SK-N-SH (cell line): ENCODE results near the gene KLHDC10. TPM values are rescaled to one million over a fixed set of nuclear protein-coding genes. Genes with fewer than 3 reads are reported as not detected.

Source experiments
- CTCF ChIA-PET: fragments of 300-600, 350-600 bp; formaldehyde crosslinking; extraction: SDS; loops from one replicate; lab custom pipeline; 2021; lab: Yijun Ruan, JAX
- POLR2A ChIA-PET: fragments of 350-600 bp; sonication (Branson Sonifier 250); formaldehyde crosslinking; extraction: SDS; loops from one replicate; lab custom pipeline; 2020; ENCODE audit warnings: antibody characterized with exemption, inconsistent platforms; lab: Yijun Ruan, JAX
- DNase-seq: peaks from one replicate; pipeline ENCODE4 v3.0.0; 2012
- H2AFZ ChIP-seq: fragments of 200-600 bp; sonication (generic); 2 replicates; pipeline ENCODE4 v1.8.1; 2016; ENCODE audit warnings: antibody characterized with exemption, mild to moderate bottlenecking, low read depth
- H3F3A ChIP-seq: fragments of 200-600 bp; sonication (generic); replicated peaks from 2 replicates; pipeline ENCODE3; 2016; ENCODE audit warnings: antibody characterized with exemption, mild to moderate bottlenecking; ENCODE audit not compliant: insufficient read depth
- H3K27ac ChIP-seq, 2 experiments: fragments of 200-500 bp in 1 of 2; fragments of 200-600 bp in 1 of 2; sonication (Bioruptor generic) in 1 of 2; sonication (generic), shearing (Covaris generic) in 1 of 2; 2 replicates each; pipeline versions ENCODE4 v1.5.1 to v1.6.1; 2014 to 2016; ENCODE audit warnings: low read depth in 2 of 2, inconsistent platforms in 1 of 2, low read length in 1 of 2, mild to moderate bottlenecking in 1 of 2, mixed read lengths in 1 of 2
- H3K27me3 ChIP-seq: fragments of 200-600 bp; sonication (generic), shearing (Covaris generic); 2 replicates; pipeline ENCODE4 v1.6.1; 2016; ENCODE audit warnings: mixed run types; ENCODE audit not compliant: insufficient read depth
- H3K36me3 ChIP-seq, 2 experiments: fragments of 200-500 bp in 1 of 2; fragments of 200-600 bp in 1 of 2; sonication (Bioruptor generic) in 1 of 2; sonication (generic) in 1 of 2; replicated peaks in 1 of 2; 2 replicates each; pipeline versions ENCODE3 to v1.5.1; 2014 to 2016; ENCODE audit warnings: low read length in 1 of 2, mild to moderate bottlenecking in 1 of 2; ENCODE audit not compliant: insufficient read depth in 2 of 2, control insufficient read depth in 1 of 2
- H3K4me1 ChIP-seq, 2 experiments: fragments of 200-500 bp in 1 of 2; fragments of 200-600 bp in 1 of 2; sonication (Bioruptor generic) in 1 of 2; sonication (generic), shearing (Covaris generic) in 1 of 2; 2 replicates each; pipeline versions ENCODE4 v1.5.1 to v1.6.1; 2014 to 2016; ENCODE audit warnings: low read depth in 1 of 2, low read length in 1 of 2, mixed run types in 1 of 2; ENCODE audit not compliant: insufficient read depth in 2 of 2, control insufficient read depth in 1 of 2
- H3K4me2 ChIP-seq: fragments of 200-600 bp; sonication (generic), shearing (Covaris generic); 2 replicates; pipeline ENCODE4 v1.6.1; 2017; ENCODE audit warnings: mixed run types
- H3K4me3 ChIP-seq, 2 experiments: fragments of 200-500 bp in 1 of 2; fragments of 200-600 bp in 1 of 2; sonication (Bioruptor generic) in 1 of 2; sonication (generic), shearing (Covaris generic) in 1 of 2; 2 replicates each; pipeline versions ENCODE4 v1.5.1 to v1.8.1; 2014 to 2016; ENCODE audit warnings: low read depth in 2 of 2, inconsistent platforms in 1 of 2, low read length in 1 of 2, mild to moderate bottlenecking in 1 of 2, mixed read lengths in 1 of 2, moderate library complexity in 1 of 2
- H3K79me2 ChIP-seq: fragments of 200-600 bp; sonication (generic); 2 replicates; pipeline ENCODE4 v1.8.1; 2017; ENCODE audit warnings: mild to moderate bottlenecking; ENCODE audit not compliant: insufficient read depth
- H3K9ac ChIP-seq: fragments of 200-600 bp; sonication (generic); 2 replicates; pipeline ENCODE4 v1.6.1; 2017; ENCODE audit warnings: mixed run types
- H3K9me2 ChIP-seq: fragments of 200-600 bp; sonication (generic); 2 replicates; pipeline ENCODE4 v1.6.1; 2017; ENCODE audit warnings: mixed run types
- H3K9me3 ChIP-seq: fragments of 200-600 bp; sonication (generic); 2 replicates; pipeline ENCODE4 v1.6.1; 2017; ENCODE audit warnings: mixed run types, mild to moderate bottlenecking, moderate library complexity
- H4K20me1 ChIP-seq: fragments of 200-600 bp; sonication (generic); 2 replicates; pipeline ENCODE4 v1.6.1; 2017; ENCODE audit warnings: mild to moderate bottlenecking, mixed run types; ENCODE audit not compliant: insufficient read depth
- CHD2 ChIP-seq: fragments of 150-350 bp; IDR thresholded peaks from 2 replicates; pipeline ENCODE4 v1.6.1; 2018; ENCODE audit warnings: low read length; ENCODE audit not compliant: partially characterized antibody
- ELF1 ChIP-seq: IDR thresholded peaks from 2 replicates; pipeline ENCODE4 v1.4.0; 2012
- EP300 ChIP-seq, 2 experiments: IDR thresholded peaks; 2 replicates each; pipeline versions ENCODE4 v1.4.0 to v1.6.1; 2012; ENCODE audit warnings: borderline replicate concordance in 1 of 2, low read depth in 1 of 2, low read length in 1 of 2
- EZH2phosphoT487 ChIP-seq: fragments of 200-600 bp; sonication (generic); IDR thresholded peaks from 2 replicates; pipeline ENCODE4 v1.6.1; 2017; ENCODE audit warnings: low read depth, mixed run types, mild to moderate bottlenecking, antibody characterized with exemption, moderate library complexity, borderline replicate concordance
- FOSL2 ChIP-seq: IDR thresholded peaks from 2 replicates; pipeline ENCODE4 v1.4.0; 2012; ENCODE audit warnings: low read depth, mild to moderate bottlenecking, moderate library complexity, borderline replicate concordance
- FOXJ3 ChIP-seq: sonication (generic); formaldehyde crosslinking; IDR thresholded peaks from 2 replicates; pipeline ENCODE4 v1.5.1; 2020; ENCODE audit warnings: mild to moderate bottlenecking, missing genetic modification reagents
- FOXM1 ChIP-seq: IDR thresholded peaks from 2 replicates; pipeline ENCODE4 v1.4.0; 2012; ENCODE audit warnings: low read depth, mild to moderate bottlenecking
- GATA2 ChIP-seq: sonication (generic); formaldehyde crosslinking; IDR thresholded peaks from 2 replicates; pipeline ENCODE4 v1.5.0; 2020; ENCODE audit warnings: mild to moderate bottlenecking, missing genetic modification reagents
- JUND ChIP-seq: IDR thresholded peaks from 2 replicates; pipeline ENCODE4 v1.4.0; 2012
- NFIC ChIP-seq: IDR thresholded peaks from 2 replicates; pipeline ENCODE4 v1.4.0; 2012; ENCODE audit warnings: borderline replicate concordance
- RAD21 ChIP-seq: IDR thresholded peaks from 2 replicates; pipeline ENCODE4 v1.6.1; 2012; ENCODE audit warnings: mild to moderate bottlenecking, low read length
- RCOR1 ChIP-seq: fragments of 150-350 bp; IDR thresholded peaks from 2 replicates; pipeline ENCODE4 v1.6.1; 2017; ENCODE audit warnings: antibody characterized with exemption, low read length
- RXRA ChIP-seq: IDR thresholded peaks from 2 replicates; pipeline ENCODE4 v1.4.0; 2012; ENCODE audit warnings: low read depth, mild to moderate bottlenecking, borderline replicate concordance
- SIN3A ChIP-seq: IDR thresholded peaks from 2 replicates; pipeline ENCODE4 v1.6.1; 2012; ENCODE audit warnings: low read depth, mild to moderate bottlenecking, low read length, moderate library complexity, borderline replicate concordance
- TAF1 ChIP-seq: IDR thresholded peaks from 2 replicates; pipeline ENCODE4 v1.6.1; 2012; ENCODE audit warnings: low read depth, mild to moderate bottlenecking, low read length, moderate library complexity, borderline replicate concordance
- TCF12 ChIP-seq: IDR thresholded peaks from 2 replicates; pipeline ENCODE4 v1.4.0; 2012
- YY1 ChIP-seq: IDR thresholded peaks from 2 replicates; pipeline ENCODE4 v1.4.0; 2012; ENCODE audit warnings: low read depth, mild to moderate bottlenecking
- WGBS: methylation state at CpG from one replicate; pipeline ENCODE4 v1.1.6; 2017; ENCODE audit warnings: low lambda C conversion rate; 5-methylcytosine and 5-hydroxymethylcytosine counted together
- polyA plus RNA-seq, 3 experiments: library from polyadenylated mRNA; depleted of rRNA; stranded (reverse); fragments of >200 nt; gene quantifications; 2 replicates each; pipeline ENCODE4 v1.2.3, GENCODE V29; 2012
- TF ChIP-seq, protein P1 (sequence below): fragments of 200-600 bp; sonication (generic); IDR thresholded peaks from 2 replicates; pipeline ENCODE4 v1.6.1; 2017; ENCODE audit warnings: antibody characterized with exemption, mild to moderate bottlenecking, moderate library complexity
- TF ChIP-seq, protein P2 (sequence below): fragments of 150-350 bp; IDR thresholded peaks from 2 replicates; pipeline ENCODE4 v1.6.1; 2016; ENCODE audit warnings: mild to moderate bottlenecking, low read depth, low read length
- TF ChIP-seq, protein P3 (sequence below): IDR thresholded peaks from 2 replicates; pipeline ENCODE4 v1.4.0; 2012; ENCODE audit warnings: low read depth, borderline replicate concordance

Gene KLHDC10
- polyA plus RNA-seq, 1 of the 3 experiments (the other 2 are of a cell fraction): 15.9 TPM

GRCh38 chr7:130090745-130091532, 20.6 kb downstream of the KLHDC10 start (continued):
- TF ChIP-seq RCOR1 (no peak), EZH2phosphoT487 (no peak), RAD21 (no peak), NFIC (no peak), GATA2 (no peak)

DNA sequence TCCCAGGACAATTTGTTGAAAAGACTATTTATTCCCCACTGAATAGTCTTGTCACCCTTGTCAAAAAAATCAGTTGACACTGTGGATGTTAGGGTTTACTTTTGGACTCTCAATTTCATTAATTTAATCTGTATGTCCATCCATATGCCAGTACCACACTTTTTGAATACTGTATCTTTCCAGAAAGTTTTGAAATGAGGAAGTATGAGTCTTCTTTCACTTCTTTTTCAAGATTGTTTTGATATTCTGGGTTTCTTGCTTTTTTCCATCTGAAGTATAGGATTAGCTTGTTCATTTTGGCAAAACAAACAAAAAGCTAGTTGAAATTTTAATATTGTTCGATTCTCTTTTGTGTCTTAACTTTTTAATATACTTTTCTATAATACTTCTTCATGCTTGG, 21.7 kb downstream of the KLHDC10 start:
- Histone ChIP-seq H3K79me2 (peaks cover 61% of the 10 kb centered on the region), H3K27ac (no peak overlapping the region), H4K20me1 (peaks cover 37% of the 10 kb centered on the region), H3K4me1 (peaks cover 2 to 6% of the 10 kb centered on the region in 2 experiments; a peak in 2 of 4 replicates), H3F3A (peaks cover 12% of the 10 kb centered on the region), H3K4me3 (no peak overlapping the region), H3K36me3 (peaks cover 0 to 4% of the 10 kb centered on the region in 2 experiments), H3K9me2 (no peaks in the 10 kb centered on the region), H3K27me3 (no peaks in the 10 kb centered on the region), H3K4me2 (no peak overlapping the region), H3K9me3 (no peaks in the 10 kb centered on the region), H2AFZ (no peak overlapping the region), H3K9ac (no peak overlapping the region)
- no peak for DNase-seq
- ChIA-PET CTCF (interaction anchor here (1.3 to 1.4 kb wide), 2 partner anchors 20 to 630 kb away, joined by 3 to 5 read pairs; no protein-coding TSS in a partner anchor), POLR2A (no interaction called here)
- TF ChIP-seq FOXJ3: no peak
- no peak for TF ChIP-seq YY1
- TF ChIP-seq NFIC: no peak
- no peak for TF ChIP-seq CHD2
- TF ChIP-seq TAF1: no peak
- TF ChIP-seq FOXM1: no peak
- no peak for TF ChIP-seq FOSL2
- TF ChIP-seq, protein P1, sequence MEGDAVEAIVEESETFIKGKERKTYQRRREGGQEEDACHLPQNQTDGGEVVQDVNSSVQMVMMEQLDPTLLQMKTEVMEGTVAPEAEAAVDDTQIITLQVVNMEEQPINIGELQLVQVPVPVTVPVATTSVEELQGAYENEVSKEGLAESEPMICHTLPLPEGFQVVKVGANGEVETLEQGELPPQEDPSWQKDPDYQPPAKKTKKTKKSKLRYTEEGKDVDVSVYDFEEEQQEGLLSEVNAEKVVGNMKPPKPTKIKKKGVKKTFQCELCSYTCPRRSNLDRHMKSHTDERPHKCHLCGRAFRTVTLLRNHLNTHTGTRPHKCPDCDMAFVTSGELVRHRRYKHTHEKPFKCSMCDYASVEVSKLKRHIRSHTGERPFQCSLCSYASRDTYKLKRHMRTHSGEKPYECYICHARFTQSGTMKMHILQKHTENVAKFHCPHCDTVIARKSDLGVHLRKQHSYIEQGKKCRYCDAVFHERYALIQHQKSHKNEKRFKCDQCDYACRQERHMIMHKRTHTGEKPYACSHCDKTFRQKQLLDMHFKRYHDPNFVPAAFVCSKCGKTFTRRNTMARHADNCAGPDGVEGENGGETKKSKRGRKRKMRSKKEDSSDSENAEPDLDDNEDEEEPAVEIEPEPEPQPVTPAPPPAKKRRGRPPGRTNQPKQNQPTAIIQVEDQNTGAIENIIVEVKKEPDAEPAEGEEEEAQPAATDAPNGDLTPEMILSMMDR: no peak
- TF ChIP-seq TCF12: no peak
- no peak for TF ChIP-seq SIN3A
- 89% methylated on average over 1 of the region's 1 CpG for WGBS

DNA sequence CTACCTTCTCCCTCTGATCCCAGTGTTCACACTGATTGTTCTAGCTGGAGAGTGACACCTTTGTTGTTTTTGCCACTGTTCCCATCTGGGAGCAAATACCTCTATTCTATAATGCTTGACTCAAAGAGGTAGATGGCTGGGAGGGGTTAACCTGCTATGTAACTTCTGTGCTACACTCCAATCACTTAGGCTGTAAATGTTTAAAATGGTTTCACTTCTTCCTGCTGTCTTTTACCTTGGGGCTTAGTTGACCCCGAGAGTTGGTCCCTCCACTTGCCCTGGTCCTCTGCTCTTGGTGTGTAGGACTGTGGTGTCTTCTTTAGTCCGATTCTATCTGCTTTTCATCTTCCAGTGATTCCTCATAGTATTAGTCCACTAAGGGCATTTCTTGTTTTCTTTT, 22.3 kb downstream of the KLHDC10 start:
- TF ChIP-seq EP300 (IDR thresholded peaks at IDR 0.05; ENCODE audit: borderline replicate concordance in 1 of 2, low read depth in 1 of 2, low read length in 1 of 2): no peak
- TF ChIP-seq RXRA: no peak
- TF ChIP-seq JUND: no peak
- TF ChIP-seq, protein P2, sequence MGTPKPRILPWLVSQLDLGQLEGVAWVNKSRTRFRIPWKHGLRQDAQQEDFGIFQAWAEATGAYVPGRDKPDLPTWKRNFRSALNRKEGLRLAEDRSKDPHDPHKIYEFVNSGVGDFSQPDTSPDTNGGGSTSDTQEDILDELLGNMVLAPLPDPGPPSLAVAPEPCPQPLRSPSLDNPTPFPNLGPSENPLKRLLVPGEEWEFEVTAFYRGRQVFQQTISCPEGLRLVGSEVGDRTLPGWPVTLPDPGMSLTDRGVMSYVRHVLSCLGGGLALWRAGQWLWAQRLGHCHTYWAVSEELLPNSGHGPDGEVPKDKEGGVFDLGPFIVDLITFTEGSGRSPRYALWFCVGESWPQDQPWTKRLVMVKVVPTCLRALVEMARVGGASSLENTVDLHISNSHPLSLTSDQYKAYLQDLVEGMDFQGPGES: no peak
- TF ChIP-seq, protein P3, sequence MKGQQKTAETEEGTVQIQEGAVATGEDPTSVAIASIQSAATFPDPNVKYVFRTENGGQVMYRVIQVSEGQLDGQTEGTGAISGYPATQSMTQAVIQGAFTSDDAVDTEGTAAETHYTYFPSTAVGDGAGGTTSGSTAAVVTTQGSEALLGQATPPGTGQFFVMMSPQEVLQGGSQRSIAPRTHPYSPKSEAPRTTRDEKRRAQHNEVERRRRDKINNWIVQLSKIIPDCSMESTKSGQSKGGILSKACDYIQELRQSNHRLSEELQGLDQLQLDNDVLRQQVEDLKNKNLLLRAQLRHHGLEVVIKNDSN: no peak
- no peak for TF ChIP-seq FOXJ3
- no peak for TF ChIP-seq ELF1
- peaks cover 0 to 4% of the 10 kb centered on the region in 2 experiments for H3K36me3 ChIP-seq
- H3F3A ChIP-seq: peaks cover 7% of the 10 kb centered on the region
- no peak overlapping the region for H3K27ac ChIP-seq
- CTCF ChIA-PET: interaction anchor here (1.1 to 1.3 kb wide), 3 partner anchors 8 to 666 kb away, joined by 3 to 4 read pairs (median 3); no protein-coding TSS in a partner anchor
- H3K9me3 ChIP-seq: no peaks in the 10 kb centered on the region
- WGBS: 91% methylated on average over 2 of the region's 2 CpGs
- no peak for DNase-seq
- POLR2A ChIA-PET: no interaction called here
- H2AFZ ChIP-seq: no peak overlapping the region
- peaks cover 61% of the 10 kb centered on the region for H3K79me2 ChIP-seq
- H3K4me3 ChIP-seq: no peak overlapping the region
- H4K20me1 ChIP-seq: peaks cover 31% of the 10 kb centered on the region
- no peak overlapping the region for H3K4me2 ChIP-seq
- H3K27me3 ChIP-seq: no peaks in the 10 kb centered on the region
- H3K9me2 ChIP-seq: no peaks in the 10 kb centered on the region
- H3K9ac ChIP-seq: no peak overlapping the region
- peaks cover 0 to 2% of the 10 kb centered on the region in 2 experiments; a peak in 1 of 4 replicates for H3K4me1 ChIP-seq
